Measurements from ENCODE around the gene SERPINI2.
"Not testable (repeated sequence)": the region's sequence is repeated elsewhere in the genome, so short reads cannot be mapped to it uniquely, and the experiment has no call there.

SERPINI2 gene

GRCh38 chr3:167441256-167441655 is 32.6 kb downstream of the SERPINI2 start (continued):
- TF ChIP-seq TCF4 (CRISPR knock-in tag; IDR thresholded peaks at IDR 0.05; ENCODE audit: borderline replicate concordance) (no peak), PATZ1 (CRISPR knock-in tag; IDR thresholded peaks at IDR 0.05; ENCODE audit: borderline replicate concordance) (no peak), ZNF8 (CRISPR knock-in tag; IDR thresholded peaks at IDR 0.05) (no peak), PPARA (CRISPR knock-in tag; IDR thresholded peaks at IDR 0.05; ENCODE audit: borderline replicate concordance) (no peak), CSRNP3 (CRISPR knock-in tag; IDR thresholded peaks at IDR 0.05) (no peak), ZNF70 (CRISPR knock-in tag; IDR thresholded peaks at IDR 0.05) (no peak), ZFP3 (CRISPR knock-in tag; IDR thresholded peaks at IDR 0.05) (no peak), OSR1 (CRISPR knock-in tag; IDR thresholded peaks at IDR 0.05) (no peak), BACH2 (CRISPR knock-in tag; IDR thresholded peaks at IDR 0.05; ENCODE audit: borderline replicate concordance) (no peak)

GRCh38 chr3:167437428-167438139 is 36.3 kb downstream of the SERPINI2 start:
- no peak for ATAC-seq
- TF ChIP-seq RARB (CRISPR knock-in tag; IDR thresholded peaks at IDR 0.05) (no peak), ESRRG (CRISPR knock-in tag; IDR thresholded peaks at IDR 0.05) (no peak), ZNF565 (CRISPR knock-in tag; conservative IDR thresholded peaks at IDR 0.05; ENCODE audit: low read depth) (no peak), GLIS3 (CRISPR knock-in tag; IDR thresholded peaks at IDR 0.05) (no peak), CSDC2 (CRISPR knock-in tag; IDR thresholded peaks at IDR 0.05) (no peak), OSR1 (CRISPR knock-in tag; IDR thresholded peaks at IDR 0.05) (no peak), TCF4 (CRISPR knock-in tag; IDR thresholded peaks at IDR 0.05; ENCODE audit: borderline replicate concordance) (no peak), TOX (CRISPR knock-in tag; IDR thresholded peaks at IDR 0.05; ENCODE audit: borderline replicate concordance) (no peak), ZFP30 (CRISPR knock-in tag; IDR thresholded peaks at IDR 0.05) (no peak), CSRNP3 (CRISPR knock-in tag; IDR thresholded peaks at IDR 0.05) (no peak)

- ATAC-seq, result not testable (repeated sequence)
Observed at GRCh38 chr3:167426962-167427361, 46.9 kb downstream of the SERPINI2 start.

- ATAC-seq, result not testable (repeated sequence)
Observed at GRCh38 chr3:167422396-167422795, 51.4 kb downstream of the SERPINI2 start.

GRCh38 chr3:167409611-167410010 is 64.2 kb downstream of the SERPINI2 start:
- ATAC-seq, result no peak
- TF ChIP-seq RARB (CRISPR knock-in tag; IDR thresholded peaks at IDR 0.05) (no peak), CSDC2 (CRISPR knock-in tag; IDR thresholded peaks at IDR 0.05) (no peak), ARNTL (CRISPR knock-in tag; IDR thresholded peaks at IDR 0.05; ENCODE audit: borderline replicate concordance, low read depth) (no peak), ZNF70 (CRISPR knock-in tag; IDR thresholded peaks at IDR 0.05) (no peak), BACH2 (CRISPR knock-in tag; IDR thresholded peaks at IDR 0.05; ENCODE audit: borderline replicate concordance) (no peak), ZFP3 (CRISPR knock-in tag; IDR thresholded peaks at IDR 0.05) (no peak), SNAI2 (CRISPR knock-in tag; IDR thresholded peaks at IDR 0.05) (no peak), ZNF8 (CRISPR knock-in tag; IDR thresholded peaks at IDR 0.05) (no peak), ESRRG (CRISPR knock-in tag; IDR thresholded peaks at IDR 0.05) (no peak), CSRNP3 (CRISPR knock-in tag; IDR thresholded peaks at IDR 0.05) (no peak), OSR1 (CRISPR knock-in tag; IDR thresholded peaks at IDR 0.05) (no peak), GLIS3 (CRISPR knock-in tag; IDR thresholded peaks at IDR 0.05) (no peak), ZFP30 (CRISPR knock-in tag; IDR thresholded peaks at IDR 0.05) (no peak), POU6F1 (CRISPR knock-in tag; IDR thresholded peaks at IDR 0.05; ENCODE audit: borderline replicate concordance, low read depth) (no peak), CREB5 (CRISPR knock-in tag; IDR thresholded peaks at IDR 0.05; ENCODE audit: low read depth) (no peak), PATZ1 (CRISPR knock-in tag; IDR thresholded peaks at IDR 0.05; ENCODE audit: borderline replicate concordance) (no peak)

All from SK-N-SH treated with all-trans-retinoic acid at 6 μM for 48 hours (cell line).